HEK293 (cell line): ENCODE data around the gene S100A10.

Experiments used
- CTCF ChIA-PET: fragments of 350-600 bp; formaldehyde crosslinking; extraction: SDS; loops from one replicate; lab custom pipeline; 2021; ENCODE audit warnings: antibody characterized with exemption; lab: Yijun Ruan, JAX
- POLR2A ChIA-PET: fragments of 300-600 bp; formaldehyde crosslinking; extraction: SDS; loops from one replicate; lab custom pipeline; 2020; ENCODE audit warnings: antibody characterized with exemption, inconsistent platforms; lab: Yijun Ruan, JAX
- H3K27ac ChIP-seq: fragments of 200-500 bp; sonication (Bioruptor generic); 2 replicates; pipeline ENCODE4 v1.5.1; 2014; ENCODE audit warnings: low read depth, low read length, control low read depth, inconsistent platforms; ENCODE audit errors: extremely low read depth
- H3K36me3 ChIP-seq, 2 experiments: fragments of 200-500 bp in 1 of 2; sonication (Bioruptor generic) in 1 of 2; 1 replicate in 1 of 2; 2 replicates in 1 of 2; pipeline ENCODE4 v1.5.1; 2014 to 2017; ENCODE audit warnings: inconsistent platforms in 2 of 2, low read length in 2 of 2; ENCODE audit not compliant: control insufficient read depth in 2 of 2, insufficient read depth in 1 of 2
- H3K4me1 ChIP-seq: fragments of 200-500 bp; sonication (Bioruptor generic); 2 replicates; pipeline ENCODE4 v1.5.1; 2014; ENCODE audit warnings: mild to moderate bottlenecking, low read length, inconsistent platforms; ENCODE audit not compliant: control insufficient read depth, insufficient read depth
- H3K4me3 ChIP-seq: 2 replicates; pipeline ENCODE4 v1.5.1; 2011; ENCODE audit warnings: low read depth, mild to moderate bottlenecking, control low read depth, low read length, moderate library complexity
- H3K9me3 ChIP-seq: fragments of 200-500 bp; sonication (Bioruptor generic); 2 replicates; pipeline ENCODE4 v1.5.1; 2014; ENCODE audit warnings: low read depth, low read length, inconsistent platforms; ENCODE audit not compliant: control insufficient read depth, insufficient read depth
- CTCF ChIP-seq: fragments of 450-650 bp; formaldehyde crosslinking; IDR thresholded peaks from 2 replicates; pipeline ENCODE4 v1.5.1; 2016; ENCODE audit warnings: missing biosample characterization, missing genetic modification characterization
- EGR2 ChIP-seq: fragments of 450-650 bp; formaldehyde crosslinking; IDR thresholded peaks from 2 replicates; pipeline ENCODE4 v1.5.1; 2016; ENCODE audit warnings: low read depth, missing biosample characterization, missing genetic modification characterization
- GLIS1 ChIP-seq: fragments of 450-650 bp; formaldehyde crosslinking; IDR thresholded peaks from 2 replicates; pipeline ENCODE4 v1.5.1; 2016; ENCODE audit warnings: missing biosample characterization, missing genetic modification characterization
- IKZF3 ChIP-seq: fragments of 450-650 bp; IDR thresholded peaks from 2 replicates; pipeline ENCODE4 v1.5.0; 2018; ENCODE audit warnings: missing biosample characterization, mild to moderate bottlenecking, missing genetic modification characterization, moderate library complexity
- KLF16 ChIP-seq: fragments of 450-650 bp; formaldehyde crosslinking; IDR thresholded peaks from 2 replicates; pipeline ENCODE4 v1.5.1; 2017; ENCODE audit warnings: missing biosample characterization, missing genetic modification characterization
- KLF8 ChIP-seq: fragments of 450-650 bp; formaldehyde crosslinking; IDR thresholded peaks from 2 replicates; pipeline ENCODE4 v1.5.1; 2016; ENCODE audit warnings: missing biosample characterization, missing genetic modification characterization
- KLF9 ChIP-seq: fragments of 450-650 bp; formaldehyde crosslinking; IDR thresholded peaks from 2 replicates; pipeline ENCODE4 v1.5.1; 2016; ENCODE audit warnings: missing biosample characterization, missing genetic modification characterization, low read depth
- MZF1 ChIP-seq: fragments of 450-650 bp; formaldehyde crosslinking; IDR thresholded peaks from 2 replicates; pipeline ENCODE4 v1.5.1; 2017; ENCODE audit warnings: missing biosample characterization, missing genetic modification characterization, borderline replicate concordance
- PATZ1 ChIP-seq: fragments of 450-650 bp; formaldehyde crosslinking; IDR thresholded peaks from 2 replicates; pipeline ENCODE4 v1.5.1; 2016; ENCODE audit warnings: missing biosample characterization, missing genetic modification characterization
- PRDM1 ChIP-seq: fragments of 450-650 bp; formaldehyde crosslinking; IDR thresholded peaks from 2 replicates; pipeline ENCODE4; 2016; ENCODE audit warnings: missing biosample characterization, missing genetic modification characterization
- PRDM6 ChIP-seq: fragments of 450-650 bp; formaldehyde crosslinking; IDR thresholded peaks from 2 replicates; pipeline ENCODE4 v1.5.1; 2017; ENCODE audit warnings: missing biosample characterization, missing genetic modification characterization
- REPIN1 ChIP-seq: fragments of 450-650 bp; formaldehyde crosslinking; IDR thresholded peaks from 2 replicates; pipeline ENCODE4 v1.5.1; 2017; ENCODE audit warnings: missing biosample characterization, missing genetic modification characterization, low read depth
- SP3 ChIP-seq: fragments of 450-650 bp; formaldehyde crosslinking; IDR thresholded peaks from 2 replicates; pipeline ENCODE4 v1.5.1; 2016; ENCODE audit warnings: missing biosample characterization, missing genetic modification characterization
- ZBTB26 ChIP-seq: fragments of 450-650 bp; formaldehyde crosslinking; optimal IDR thresholded peaks from 2 replicates; pipeline ENCODE3; 2016; ENCODE audit warnings: missing biosample characterization, mild to moderate bottlenecking, missing genetic modification characterization
- ZFHX2 ChIP-seq: fragments of 450-650 bp; formaldehyde crosslinking; conservative IDR thresholded peaks from 2 replicates; pipeline ENCODE4 v1.5.1; 2016; ENCODE audit warnings: missing biosample characterization, missing genetic modification characterization
- ZNF10 ChIP-seq: fragments of 450-650 bp; formaldehyde crosslinking; IDR thresholded peaks from 2 replicates; pipeline ENCODE4 v1.5.1; 2017; ENCODE audit warnings: missing biosample characterization, missing genetic modification characterization
- ZNF140 ChIP-seq: fragments of 450-650 bp; formaldehyde crosslinking; IDR thresholded peaks from 2 replicates; pipeline ENCODE4 v1.5.1; 2016; ENCODE audit warnings: missing biosample characterization, missing genetic modification characterization
- ZNF19 ChIP-seq: fragments of 450-650 bp; formaldehyde crosslinking; IDR thresholded peaks from 2 replicates; pipeline ENCODE4; 2016; ENCODE audit warnings: missing biosample characterization, missing genetic modification characterization, low read depth
- ZNF266 ChIP-seq: fragments of 450-650 bp; formaldehyde crosslinking; IDR thresholded peaks from 2 replicates; pipeline ENCODE4 v1.5.1; 2016; ENCODE audit warnings: missing biosample characterization, missing genetic modification characterization, low read depth
- ZNF292 ChIP-seq: fragments of 450-650 bp; formaldehyde crosslinking; IDR thresholded peaks from 2 replicates; pipeline ENCODE4 v1.5.1; 2016; ENCODE audit warnings: low read depth, missing biosample characterization, missing genetic modification characterization, borderline replicate concordance
- ZNF449 ChIP-seq: fragments of 450-650 bp; formaldehyde crosslinking; IDR thresholded peaks from 2 replicates; pipeline ENCODE4 v1.5.1; 2017; ENCODE audit warnings: missing biosample characterization, mild to moderate bottlenecking, missing genetic modification characterization, moderate library complexity
- ZNF501 ChIP-seq: fragments of 450-650 bp; formaldehyde crosslinking; IDR thresholded peaks from 2 replicates; pipeline ENCODE4 v1.5.1; 2016; ENCODE audit warnings: missing biosample characterization, missing genetic modification characterization
- ZNF521 ChIP-seq: fragments of 450-650 bp; formaldehyde crosslinking; IDR thresholded peaks from 2 replicates; pipeline ENCODE4 v1.5.1; 2017; ENCODE audit warnings: missing biosample characterization, mild to moderate bottlenecking, missing genetic modification characterization
- ZNF654 ChIP-seq: fragments of 450-650 bp; formaldehyde crosslinking; IDR thresholded peaks from 2 replicates; pipeline ENCODE4 v1.5.1; 2016; ENCODE audit warnings: low read depth, missing biosample characterization, missing genetic modification characterization
- ZNF664 ChIP-seq: fragments of 450-650 bp; formaldehyde crosslinking; IDR thresholded peaks from 2 replicates; pipeline ENCODE4 v1.5.1; 2016; ENCODE audit warnings: missing biosample characterization, missing genetic modification characterization
- ZNF747 ChIP-seq: fragments of 450-650 bp; formaldehyde crosslinking; IDR thresholded peaks from 2 replicates; pipeline ENCODE4 v1.5.1; 2016; ENCODE audit warnings: missing biosample characterization, missing genetic modification characterization
- ZSCAN30 ChIP-seq: fragments of 450-650 bp; IDR thresholded peaks from 2 replicates; pipeline ENCODE4 v1.5.1; 2018; ENCODE audit warnings: missing biosample characterization, mild to moderate bottlenecking, missing genetic modification characterization, moderate library complexity

S100A10 gene

GRCh38 chr1:151968058-151968457, 25.6 kb downstream of the S100A10 start (continued):
- peak; percentile 91 for TF ChIP-seq CTCF
- TF ChIP-seq ZNF19, result no peak
- 0 out of 2 replicates have a peak, but pooled peaks have one; percentile 35 for TF ChIP-seq IKZF3 (tag by site-specific recombination)
- TF ChIP-seq MZF1, result no peak
- no peak for TF ChIP-seq PRDM1 (tag by site-specific recombination)
- peak; percentile 65; the same call in 1 of the 2 replicates for TF ChIP-seq ZSCAN30 (tag by site-specific recombination)
- peak; percentile 97 for TF ChIP-seq ZNF654 (tag by site-specific recombination)
- no peak for TF ChIP-seq EGR2 (tag by site-specific recombination)
- TF ChIP-seq GLIS1 (tag by site-specific recombination), result peak; percentile 24; the same call in 1 of the 2 replicates
- no peak for TF ChIP-seq ZNF664 (tag by site-specific recombination)
- TF ChIP-seq KLF8 (tag by site-specific recombination), result no peak
- TF ChIP-seq PATZ1 (tag by site-specific recombination), result peak; percentile 21; the same call in 1 of the 2 replicates

GRCh38 chr1:151967091-151967490, 26.6 kb downstream of the S100A10 start:
- Histone ChIP-seq H3K4me1 (peaks cover 8% of the 10 kb centered on the region; the same call in 1 of the 2 replicates), H3K9me3 (no peaks in the 10 kb centered on the region), H3K4me3 (no peak overlapping the region), H3K27ac (no peak overlapping the region), H3K36me3 (no peaks in the 10 kb centered on the region)
- ChIA-PET POLR2A (interaction anchor here (1.2 to 2.1 kb wide), 4 partner anchors 19 to 28 kb away, joined by 3 to 13 read pairs (median 4); partner anchors contain the start of gene S100A10), CTCF (interaction anchor here (0.6 to 11.4 kb wide), 20 partner anchors 9 to 1591 kb away, joined by 3 to 409 read pairs (median 5); partner anchors contain the start of genes S100A10 and THEM4)
- TF ChIP-seq KLF16, result no peak
- TF ChIP-seq ZNF449, result no peak
- TF ChIP-seq REPIN1 (tag by site-specific recombination), result no peak
- no peak for TF ChIP-seq ZBTB26 (tag by site-specific recombination)

GRCh38 chr1:151966061-151966460, 27.6 kb downstream of the S100A10 start:
- Histone ChIP-seq H3K27ac (no peak overlapping the region), H3K9me3 (no peaks in the 10 kb centered on the region), H3K36me3 (no peaks in the 10 kb centered on the region), H3K4me3 (no peak overlapping the region), H3K4me1 (peaks cover 5% of the 10 kb centered on the region; the same call in 1 of the 2 replicates)
- ChIA-PET CTCF (interaction anchor here (1.1 to 11.4 kb wide), 5 partner anchors 24 to 78 kb away, joined by 3 to 409 read pairs (median 4); no protein-coding TSS in a partner anchor), POLR2A (no interaction called here)
- no peak for TF ChIP-seq ZNF266
- TF ChIP-seq SP3 (tag by site-specific recombination), result no peak
- TF ChIP-seq ZNF747 (tag by site-specific recombination), result no peak
- no peak for TF ChIP-seq ZNF292
- TF ChIP-seq ZFHX2, result no peak
- no peak for TF ChIP-seq ZNF10 (tag by site-specific recombination)
- TF ChIP-seq ZNF521 (tag by site-specific recombination), result no peak
- no peak for TF ChIP-seq PRDM1 (tag by site-specific recombination)
- no peak for TF ChIP-seq PRDM6 (tag by site-specific recombination)
- TF ChIP-seq KLF9 (tag by site-specific recombination), result no peak
- no peak for TF ChIP-seq ZNF501 (tag by site-specific recombination)
- no peak for TF ChIP-seq ZNF140
